Stimulated activated CD4-positive, alpha-beta T cell treated with anti-CD3 and anti-CD28 coated beads, Interleukin-4, amount 100 ng/mL, for 1 hour (primary cell): ENCODE data around the gene GAD1.

Experiments used
- DNase-seq: peaks from one replicate; pipeline ENCODE4 v3.0.0-alpha.2; 2020

The GAD1 gene

GRCh38 chr2:170816504-170817092 is at the start of gene GAD1:
GAD1 (plus strand) TSS chr2:170816887; CDS start chr2:170818592, 1,705 bp downstream.
- DNase-seq, result peak; percentile 72

GRCh38 chr2:170770008-170770605 is 46.6 kb upstream of the GAD1 start, which contains the start of gene ERICH2:
ERICH2 (plus strand) TSS chr2:170770378; CDS start chr2:170770682, 304 bp downstream.
- DNase-seq, result peak; percentile 14

- peak; percentile 60 for DNase-seq
Measured at GRCh38 chr2:170770606-170771420, 45.9 kb upstream of the GAD1 start.

GRCh38 chr2:170771421-170771937 is 45.2 kb upstream of the GAD1 start:
- no peak for DNase-seq

- no peak for DNase-seq
Measured at GRCh38 chr2:170772295-170772694, 44.4 kb upstream of the GAD1 start.

- no peak for DNase-seq
Measured at GRCh38 chr2:170774074-170774473, 42.6 kb upstream of the GAD1 start.

GRCh38 chr2:170778900-170779299 is 37.8 kb upstream of the GAD1 start:
- DNase-seq, result no peak

- DNase-seq, result no peak
Measured at GRCh38 chr2:170779304-170779703, 37.4 kb upstream of the GAD1 start.

GRCh38 chr2:170782673-170783072 is 34.0 kb upstream of the GAD1 start:
- DNase-seq, result no peak

GRCh38 chr2:170783549-170783948 is 33.1 kb upstream of the GAD1 start:
- DNase-seq, result no peak

GRCh38 chr2:170798996-170799395 is 17.7 kb upstream of the GAD1 start:
- no peak for DNase-seq

- no peak for DNase-seq
Measured at GRCh38 chr2:170806548-170806947, 10.1 kb upstream of the GAD1 start.

GRCh38 chr2:170812710-170813600 is 3.7 kb upstream of the GAD1 start:
- DNase-seq, result no peak

GRCh38 chr2:170813611-170814532 is 2.8 kb upstream of the GAD1 start:
- DNase-seq, result peak; percentile 27

- no peak for DNase-seq
Measured at GRCh38 chr2:170814533-170815230, 2.0 kb upstream of the GAD1 start.

GRCh38 chr2:170815311-170815710 is 1.4 kb upstream of the GAD1 start:
- DNase-seq, result no peak

GRCh38 chr2:170815746-170816503 is 762 bp upstream of the GAD1 start:
- peak; percentile 64 for DNase-seq

GRCh38 chr2:170817093-170818035 is 677 bp downstream of the GAD1 start:
- DNase-seq, result peak; percentile 34
